HG03442 (cell line): Measurements from ENCODE around the gene TSPAN31.
"Not testable (repeated sequence)": the region's sequence is repeated elsewhere in the genome, so short reads cannot be mapped to it uniquely, and the experiment has no call there.

Source experiments
- ATAC-seq: cut with Tn5 transposase; IDR thresholded peaks from one replicate; pipeline ENCODE4 v1.9.1; 2021; ENCODE audit warnings: mild to moderate bottlenecking, moderate library complexity; ENCODE audit not compliant: unreplicated experiment

Gene TSPAN31, protein sequence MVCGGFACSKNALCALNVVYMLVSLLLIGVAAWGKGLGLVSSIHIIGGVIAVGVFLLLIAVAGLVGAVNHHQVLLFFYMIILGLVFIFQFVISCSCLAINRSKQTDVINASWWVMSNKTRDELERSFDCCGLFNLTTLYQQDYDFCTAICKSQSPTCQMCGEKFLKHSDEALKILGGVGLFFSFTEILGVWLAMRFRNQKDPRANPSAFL

GRCh38 chr12:57744777-57745484 lies at the start of gene TSPAN31:
Gene TSPAN31 (plus strand): TSS chr12:57745039. CDS start chr12:57745155, 116 bp downstream.
- peak; percentile 80 for ATAC-seq

DNA sequence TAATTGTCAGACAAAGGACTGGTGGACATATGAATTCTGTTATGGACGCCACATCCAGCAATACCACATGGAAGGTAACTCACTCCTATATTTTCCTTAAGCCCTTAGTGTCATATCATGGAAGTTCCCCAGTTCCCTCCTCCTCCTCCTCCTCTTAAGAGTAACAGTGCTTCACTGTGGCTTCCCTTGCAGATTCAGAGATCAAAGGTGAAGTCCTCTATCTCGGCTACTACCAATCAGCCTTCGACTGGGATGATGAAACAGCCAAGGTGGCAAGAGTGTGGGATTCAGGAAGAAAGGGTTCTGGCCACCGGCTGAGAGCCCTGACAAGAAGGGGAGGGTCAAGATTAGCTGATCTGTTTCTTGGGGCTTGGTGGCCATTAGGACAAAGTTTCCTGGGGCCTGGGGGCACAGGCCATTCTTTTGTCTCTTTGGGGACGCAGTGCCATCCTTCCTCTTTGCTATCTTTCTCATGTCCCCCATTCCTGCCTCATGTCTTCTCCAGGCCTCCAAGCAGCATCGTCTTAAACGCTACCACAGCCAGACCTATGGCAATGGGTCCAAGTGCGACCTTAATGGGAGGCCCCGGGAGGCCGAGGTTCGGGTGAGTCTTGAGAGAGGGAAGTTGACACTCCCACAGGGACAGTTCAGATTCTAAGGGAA lies 48.9 kb upstream of the TSPAN31 start:
- ATAC-seq = no peak

DNA sequence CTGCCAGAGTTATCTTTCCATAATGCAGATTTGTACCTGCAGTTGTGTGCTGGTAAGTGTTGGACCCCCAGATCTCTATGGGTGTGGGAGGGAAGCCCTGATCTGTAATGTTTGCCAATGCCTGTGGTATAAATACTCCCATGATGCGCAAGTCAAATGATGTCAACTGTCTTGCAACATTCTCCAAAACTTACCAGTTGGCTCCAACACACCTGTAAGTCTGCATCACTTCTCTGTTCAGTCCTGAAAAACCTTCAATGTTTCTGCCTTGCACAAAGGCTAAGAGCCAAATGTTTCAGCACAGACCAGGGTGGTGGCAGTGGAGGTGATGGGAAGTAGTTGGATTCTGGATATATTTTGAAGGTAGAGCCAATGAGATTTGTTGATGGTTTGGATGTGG lies 47.8 kb upstream of the TSPAN31 start:
- ATAC-seq = no peak

DNA sequence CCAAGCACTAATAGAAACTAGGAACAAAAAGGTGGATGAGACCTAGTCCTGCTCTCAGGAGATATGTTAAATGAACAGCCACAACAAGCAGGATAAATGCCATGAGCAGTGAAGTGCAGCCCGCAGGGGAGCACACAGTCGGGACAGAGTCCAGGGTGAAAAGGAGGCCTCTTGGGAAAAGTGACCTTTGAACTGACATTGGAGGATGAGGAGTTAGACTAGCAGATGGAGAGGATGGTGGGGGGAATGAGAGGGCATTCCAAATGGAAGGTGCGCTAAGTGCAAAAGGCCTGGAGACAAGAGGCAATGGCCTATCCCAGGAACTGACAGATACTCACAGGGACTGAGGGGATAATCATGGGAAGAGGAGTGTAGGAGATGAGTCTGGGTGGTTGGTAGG lies 46.4 kb upstream of the TSPAN31 start:
- no peak for ATAC-seq

- no peak for ATAC-seq
Observed at GRCh38 chr12:57700317-57700716, 44.5 kb upstream of the TSPAN31 start.

DNA sequence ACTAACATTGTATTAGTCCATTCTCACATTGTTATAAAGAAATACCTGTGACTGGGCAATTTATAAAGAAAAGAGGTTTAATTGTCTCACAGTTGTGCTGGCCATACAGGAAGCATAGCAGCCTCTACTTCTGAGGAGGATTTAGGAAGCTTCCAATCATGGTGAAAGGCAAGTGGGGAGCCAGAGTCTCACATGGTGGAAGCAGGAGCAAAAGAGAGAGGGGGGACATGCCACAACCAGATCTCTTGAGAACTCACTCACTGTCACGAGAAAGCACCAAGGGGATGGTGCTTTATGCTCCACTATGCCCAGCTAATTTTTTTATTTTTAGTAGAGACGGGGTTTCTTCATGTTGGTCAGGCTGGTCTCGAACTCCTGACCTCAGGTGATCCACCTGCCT lies 37.6 kb upstream of the TSPAN31 start:
- ATAC-seq = no peak

GRCh38 chr12:57708296-57708695 lies 36.5 kb upstream of the TSPAN31 start:
- no peak for ATAC-seq

DNA sequence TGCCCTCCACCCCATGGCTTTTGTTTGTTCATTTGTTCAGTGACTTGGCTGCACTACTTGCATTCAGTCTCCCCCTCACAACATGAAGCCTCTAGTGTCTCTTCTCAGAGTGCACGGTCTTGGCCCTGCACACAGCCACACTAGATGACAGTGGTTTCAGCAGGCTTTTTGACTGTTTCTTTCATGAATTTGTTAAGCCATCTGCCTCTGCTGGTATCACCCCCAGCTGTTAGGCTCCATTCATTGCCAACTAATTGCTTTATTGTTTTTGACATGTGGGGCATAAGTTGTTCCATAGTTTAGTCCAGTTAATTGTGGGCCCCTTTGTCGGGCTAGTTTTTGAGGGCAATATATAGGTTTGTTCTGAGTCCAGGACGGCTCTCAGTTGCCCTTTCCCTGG lies 32.1 kb upstream of the TSPAN31 start:
- no peak for ATAC-seq

GRCh38 chr12:57713209-57713608 lies 31.6 kb upstream of the TSPAN31 start:
- no peak for ATAC-seq

DNA sequence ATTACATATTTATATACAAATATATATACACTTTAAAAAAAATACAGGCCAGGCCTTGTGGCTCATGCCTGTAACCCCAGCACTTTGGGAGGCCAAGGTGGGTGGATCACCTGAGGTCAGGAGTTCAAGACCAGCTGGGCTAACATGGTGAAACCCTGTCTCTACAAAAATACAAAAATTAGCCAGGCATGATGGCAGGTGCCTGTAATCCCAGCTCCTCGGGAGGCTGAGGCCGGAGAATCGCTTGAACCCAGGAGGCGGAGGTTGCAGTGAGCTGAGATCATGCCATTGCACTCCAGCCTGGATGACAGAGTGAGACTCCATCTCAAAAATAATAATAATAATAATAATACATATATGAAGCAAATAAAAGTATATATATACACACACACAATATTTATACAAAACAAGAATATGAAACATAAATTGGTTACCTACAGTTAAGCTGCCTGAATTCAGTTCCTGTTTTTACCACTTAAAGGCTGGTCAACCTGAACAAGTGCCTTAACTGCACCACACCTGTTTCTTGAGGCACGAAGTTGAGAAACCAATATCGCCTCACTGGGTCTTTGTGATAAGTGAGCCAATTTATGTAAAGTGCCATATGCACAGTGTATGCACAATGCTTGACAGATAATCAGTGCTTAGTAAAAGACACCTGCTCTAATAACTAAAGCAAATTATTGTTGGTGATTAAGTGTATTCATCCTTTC lies 29.6 kb upstream of the TSPAN31 start:
- not testable (repeated sequence) for ATAC-seq

DNA sequence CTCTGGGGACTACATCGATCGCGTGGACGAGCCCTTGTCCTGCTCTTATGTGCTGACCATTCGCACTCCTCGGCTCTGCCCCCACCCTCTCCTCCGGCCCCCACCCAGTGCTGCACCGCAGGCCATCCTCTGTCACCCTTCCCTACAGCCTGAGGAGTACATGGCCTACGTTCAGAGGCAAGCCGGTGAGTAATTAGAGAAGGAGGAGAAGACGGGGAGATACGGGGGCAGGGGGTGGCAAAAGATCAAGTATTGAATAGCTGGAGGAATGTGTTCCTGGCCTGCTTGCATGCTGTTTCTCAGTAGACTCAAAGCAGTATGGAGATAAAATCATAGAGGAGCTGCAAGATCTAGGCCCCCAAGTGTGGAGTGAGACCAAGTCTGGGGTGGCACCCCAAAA lies 29.1 kb upstream of the TSPAN31 start:
- no peak for ATAC-seq

- no peak for ATAC-seq
Observed at GRCh38 chr12:57716305-57716704, 28.5 kb upstream of the TSPAN31 start.

DNA sequence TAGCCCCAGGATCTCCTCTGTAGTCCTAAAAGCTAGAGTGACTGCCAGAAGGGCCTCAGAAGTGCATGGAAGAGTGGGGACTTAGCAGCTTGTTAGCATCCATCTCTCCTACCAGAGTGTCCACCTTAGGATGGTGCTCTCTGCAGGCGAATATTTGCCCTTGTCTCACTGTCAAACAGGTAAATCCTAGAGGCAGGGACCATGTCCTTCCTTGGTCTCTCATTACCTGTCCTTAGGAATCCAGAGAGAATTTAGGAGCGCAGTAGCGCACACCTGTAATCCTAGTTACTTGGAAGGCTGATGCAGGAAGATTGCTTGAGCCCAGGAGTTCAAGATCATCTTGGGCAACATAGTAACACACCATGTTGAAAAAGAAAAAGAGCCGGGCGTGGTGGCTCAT lies 27.7 kb upstream of the TSPAN31 start:
- no peak for ATAC-seq

- ATAC-seq = no peak
Observed at GRCh38 chr12:57717846-57718640, 26.8 kb upstream of the TSPAN31 start.

- ATAC-seq = no peak
Observed at GRCh38 chr12:57718641-57719528, 26.0 kb upstream of the TSPAN31 start.

GRCh38 chr12:57719777-57720605 lies 24.8 kb upstream of the TSPAN31 start:
- ATAC-seq = no peak

DNA sequence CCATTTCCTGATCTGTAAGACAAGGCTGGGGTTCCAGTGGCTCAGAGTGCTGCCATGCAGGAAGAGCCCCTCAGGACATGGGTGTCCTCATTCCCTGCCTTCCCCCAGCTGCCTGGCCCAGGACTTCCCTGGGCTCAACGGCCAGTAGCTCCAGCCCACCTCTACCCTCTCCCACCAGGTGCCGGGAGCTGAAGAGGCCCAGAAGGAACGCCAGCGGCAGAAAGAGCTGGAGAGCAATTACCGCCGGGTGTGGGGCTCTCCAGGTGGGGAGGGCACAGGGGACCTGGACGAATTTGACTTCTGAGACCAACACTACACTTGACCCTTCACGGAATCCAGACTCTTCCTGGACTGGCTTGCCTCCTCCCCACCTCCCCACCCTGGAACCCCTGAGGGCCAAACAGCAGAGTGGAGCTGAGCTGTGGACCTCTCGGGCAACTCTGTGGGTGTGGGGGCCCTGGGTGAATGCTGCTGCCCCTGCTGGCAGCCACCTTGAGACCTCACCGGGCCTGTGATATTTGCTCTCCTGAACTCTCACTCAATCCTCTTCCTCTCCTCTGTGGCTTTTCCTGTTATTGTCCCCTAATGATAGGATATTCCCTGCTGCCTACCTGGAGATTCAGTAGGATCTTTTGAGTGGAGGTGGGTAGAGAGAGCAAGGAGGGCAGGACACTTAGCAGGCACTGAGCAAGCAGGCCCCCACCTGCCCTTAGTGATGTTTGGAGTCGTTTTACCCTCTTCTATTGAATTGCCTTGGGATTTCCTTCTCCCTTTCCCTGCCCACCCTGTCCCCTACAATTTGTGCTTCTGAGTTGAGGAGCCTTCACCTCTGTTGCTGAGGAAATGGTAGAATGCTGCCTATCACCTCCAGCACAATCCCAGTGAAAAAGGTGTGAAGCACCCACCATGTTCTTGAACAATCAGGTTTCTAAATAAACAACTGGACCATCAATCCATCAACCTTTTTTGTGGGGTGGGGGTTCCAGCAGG lies 23.9 kb upstream of the TSPAN31 start:
- no peak for ATAC-seq
